Neural cell (in vitro differentiated cells): ENCODE results near the gene SEMA3F.

Source experiments
- EZH2 ChIP-seq: fragments of 200-600, 300-800 bp; shearing (Covaris generic), sonication (generic); IDR thresholded peaks from 2 replicates; pipeline ENCODE4 v1.6.1; 2014; ENCODE audit warnings: antibody characterized with exemption, low read length, borderline replicate concordance, mild to moderate bottlenecking; ENCODE audit not compliant: insufficient read depth, poor library complexity, severe bottlenecking
- POLR2AphosphoS5 ChIP-seq: IDR thresholded peaks from 2 replicates; pipeline ENCODE4 v1.6.1; 2012
- SMC3 ChIP-seq: fragments of 450-650 bp; conservative IDR thresholded peaks from 2 replicates; pipeline ENCODE4 v1.6.1; 2014; ENCODE audit warnings: antibody characterized with exemption, mild to moderate bottlenecking, moderate library complexity; ENCODE audit not compliant: poor library complexity
- TF ChIP-seq, protein P1 (sequence below): fragments of 450-650 bp; IDR thresholded peaks from 2 replicates; pipeline ENCODE4 v1.5.1; 2014; ENCODE audit warnings: antibody characterized with exemption, mild to moderate bottlenecking, moderate library complexity; ENCODE audit not compliant: poor library complexity, severe bottlenecking
- TF ChIP-seq, protein P2 (sequence below): IDR thresholded peaks from 2 replicates; pipeline ENCODE4 v1.6.1; 2012; ENCODE audit warnings: borderline replicate concordance

DNA sequence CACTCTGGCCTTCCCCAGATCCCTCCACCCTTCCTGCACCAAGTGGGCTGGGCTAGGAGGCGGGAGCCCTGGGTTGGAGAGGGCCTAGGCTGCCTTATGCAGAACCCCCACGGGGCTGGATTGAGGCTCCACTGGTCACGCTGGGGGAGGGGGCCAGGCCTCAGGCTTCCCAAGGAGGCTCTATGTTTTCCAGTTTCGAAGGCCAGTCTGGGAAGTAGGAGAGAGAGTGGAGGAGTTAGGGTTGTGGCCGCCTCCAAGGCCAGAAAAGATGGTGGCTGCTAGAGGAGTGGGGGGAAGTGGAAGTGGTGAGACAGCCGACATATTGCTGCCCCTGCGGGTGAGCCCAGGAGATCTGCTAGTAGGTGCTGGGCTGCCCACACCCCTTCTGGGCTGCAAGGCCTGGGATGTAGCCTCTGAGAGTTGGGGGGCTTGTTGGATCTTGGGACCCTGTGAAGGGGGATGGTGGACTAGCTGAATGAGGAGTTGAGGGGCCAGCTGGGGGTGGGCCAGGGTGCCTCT, 82.1 kb downstream of the SEMA3F start:
- TF ChIP-seq, protein P1, sequence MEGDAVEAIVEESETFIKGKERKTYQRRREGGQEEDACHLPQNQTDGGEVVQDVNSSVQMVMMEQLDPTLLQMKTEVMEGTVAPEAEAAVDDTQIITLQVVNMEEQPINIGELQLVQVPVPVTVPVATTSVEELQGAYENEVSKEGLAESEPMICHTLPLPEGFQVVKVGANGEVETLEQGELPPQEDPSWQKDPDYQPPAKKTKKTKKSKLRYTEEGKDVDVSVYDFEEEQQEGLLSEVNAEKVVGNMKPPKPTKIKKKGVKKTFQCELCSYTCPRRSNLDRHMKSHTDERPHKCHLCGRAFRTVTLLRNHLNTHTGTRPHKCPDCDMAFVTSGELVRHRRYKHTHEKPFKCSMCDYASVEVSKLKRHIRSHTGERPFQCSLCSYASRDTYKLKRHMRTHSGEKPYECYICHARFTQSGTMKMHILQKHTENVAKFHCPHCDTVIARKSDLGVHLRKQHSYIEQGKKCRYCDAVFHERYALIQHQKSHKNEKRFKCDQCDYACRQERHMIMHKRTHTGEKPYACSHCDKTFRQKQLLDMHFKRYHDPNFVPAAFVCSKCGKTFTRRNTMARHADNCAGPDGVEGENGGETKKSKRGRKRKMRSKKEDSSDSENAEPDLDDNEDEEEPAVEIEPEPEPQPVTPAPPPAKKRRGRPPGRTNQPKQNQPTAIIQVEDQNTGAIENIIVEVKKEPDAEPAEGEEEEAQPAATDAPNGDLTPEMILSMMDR: no peak
- TF ChIP-seq, protein P2, sequence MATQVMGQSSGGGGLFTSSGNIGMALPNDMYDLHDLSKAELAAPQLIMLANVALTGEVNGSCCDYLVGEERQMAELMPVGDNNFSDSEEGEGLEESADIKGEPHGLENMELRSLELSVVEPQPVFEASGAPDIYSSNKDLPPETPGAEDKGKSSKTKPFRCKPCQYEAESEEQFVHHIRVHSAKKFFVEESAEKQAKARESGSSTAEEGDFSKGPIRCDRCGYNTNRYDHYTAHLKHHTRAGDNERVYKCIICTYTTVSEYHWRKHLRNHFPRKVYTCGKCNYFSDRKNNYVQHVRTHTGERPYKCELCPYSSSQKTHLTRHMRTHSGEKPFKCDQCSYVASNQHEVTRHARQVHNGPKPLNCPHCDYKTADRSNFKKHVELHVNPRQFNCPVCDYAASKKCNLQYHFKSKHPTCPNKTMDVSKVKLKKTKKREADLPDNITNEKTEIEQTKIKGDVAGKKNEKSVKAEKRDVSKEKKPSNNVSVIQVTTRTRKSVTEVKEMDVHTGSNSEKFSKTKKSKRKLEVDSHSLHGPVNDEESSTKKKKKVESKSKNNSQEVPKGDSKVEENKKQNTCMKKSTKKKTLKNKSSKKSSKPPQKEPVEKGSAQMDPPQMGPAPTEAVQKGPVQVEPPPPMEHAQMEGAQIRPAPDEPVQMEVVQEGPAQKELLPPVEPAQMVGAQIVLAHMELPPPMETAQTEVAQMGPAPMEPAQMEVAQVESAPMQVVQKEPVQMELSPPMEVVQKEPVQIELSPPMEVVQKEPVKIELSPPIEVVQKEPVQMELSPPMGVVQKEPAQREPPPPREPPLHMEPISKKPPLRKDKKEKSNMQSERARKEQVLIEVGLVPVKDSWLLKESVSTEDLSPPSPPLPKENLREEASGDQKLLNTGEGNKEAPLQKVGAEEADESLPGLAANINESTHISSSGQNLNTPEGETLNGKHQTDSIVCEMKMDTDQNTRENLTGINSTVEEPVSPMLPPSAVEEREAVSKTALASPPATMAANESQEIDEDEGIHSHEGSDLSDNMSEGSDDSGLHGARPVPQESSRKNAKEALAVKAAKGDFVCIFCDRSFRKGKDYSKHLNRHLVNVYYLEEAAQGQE: no peak
- TF ChIP-seq EZH2 (no peak), POLR2AphosphoS5 (no peak), SMC3 (no peak)
